Nucleus accumbens (tissue), 56 donors: ENCODE results near the gene UNC93B1.
"Not testable (repeated sequence)": the region's sequence is repeated elsewhere in the genome, so short reads cannot be mapped to it uniquely, and the experiment has no call there.

Experiments used
- DNase-seq, 56 donors: peaks; one replicate each; lab custom pipeline; 2025; lab: John Stamatoyannopoulos, UW

UNC93B1 gene

GRCh38 chr11:67954251-67954650 lies 49.6 kb downstream of the UNC93B1 start:
- not testable (repeated sequence) for DNase-seq

- DNase-seq, result not testable (repeated sequence)
These were observed 53.2 kb downstream of the UNC93B1 start for GRCh38 chr11:67950705-67951104.

GRCh38 chr11:67947785-67948184 lies 56.1 kb downstream of the UNC93B1 start:
- DNase-seq, result not testable (repeated sequence)

GRCh38 chr11:67946403-67946802 lies 57.5 kb downstream of the UNC93B1 start:
- not testable (repeated sequence) for DNase-seq

- DNase-seq, result peak in 1 of 56 donors; percentile 52
These were observed 60.5 kb downstream of the UNC93B1 start for GRCh38 chr11:67943406-67943805.
